Neutrophil (primary cell): ENCODE measurements around the gene PPP2R5C.

Source experiments
- H3K27ac ChIP-seq: fragments of 200-600 bp; sonication (generic); 2 replicates; pipeline ENCODE4 v1.5.1; 2016; ENCODE audit warnings: mild to moderate bottlenecking, moderate library complexity
- H3K27me3 ChIP-seq: fragments of 200-600 bp; sonication (generic); 2 replicates; pipeline ENCODE4 v1.6.0; 2016; ENCODE audit warnings: mild to moderate bottlenecking
- H3K36me3 ChIP-seq: fragments of 200-600 bp; sonication (generic); 2 replicates; pipeline ENCODE4 v1.5.1; 2017
- H3K4me1 ChIP-seq, 2 experiments: fragments of 200-600 bp in 1 of 2; sonication (generic) in 1 of 2; 1 replicate in 1 of 2; 2 replicates in 1 of 2; pipeline versions ENCODE4 v1.5.1 to v1.6.1; 2013 to 2016; ENCODE audit warnings: low read depth in 1 of 2, low read length in 1 of 2, mild to moderate bottlenecking in 1 of 2, moderate library complexity in 1 of 2; ENCODE audit not compliant: control insufficient read depth in 1 of 2, insufficient read depth in 1 of 2
- H3K4me3 ChIP-seq, 2 experiments: fragments of 200-600 bp in 1 of 2; sonication (generic) in 1 of 2; 1 replicate in 1 of 2; 2 replicates in 1 of 2; pipeline ENCODE4 v1.5.1; 2013 to 2016; ENCODE audit warnings: low read depth in 1 of 2, low read length in 1 of 2, mild to moderate bottlenecking in 1 of 2, moderate library complexity in 1 of 2
- H3K9me3 ChIP-seq: fragments of 200-600 bp; sonication (generic); 2 replicates; pipeline ENCODE4 v1.5.1; 2016
- TF ChIP-seq, protein P1 (sequence below): fragments of 200-600 bp; sonication (generic); IDR thresholded peaks from 2 replicates; pipeline ENCODE4 v1.5.1; 2016; ENCODE audit warnings: antibody characterized with exemption

Gene PPP2R5C

GRCh38 chr14:101735453-101735852 lies 26.1 kb upstream of the PPP2R5C start:
- Histone ChIP-seq H3K4me1 (peaks cover 49 to 50% of the 10 kb centered on the region in 2 experiments), H3K27ac (no peak overlapping the region), H3K36me3 (no peaks in the 10 kb centered on the region), H3K9me3 (no peaks in the 10 kb centered on the region), H3K27me3 (no peaks in the 10 kb centered on the region), H3K4me3 (no peak overlapping the region)
- TF ChIP-seq, protein P1, sequence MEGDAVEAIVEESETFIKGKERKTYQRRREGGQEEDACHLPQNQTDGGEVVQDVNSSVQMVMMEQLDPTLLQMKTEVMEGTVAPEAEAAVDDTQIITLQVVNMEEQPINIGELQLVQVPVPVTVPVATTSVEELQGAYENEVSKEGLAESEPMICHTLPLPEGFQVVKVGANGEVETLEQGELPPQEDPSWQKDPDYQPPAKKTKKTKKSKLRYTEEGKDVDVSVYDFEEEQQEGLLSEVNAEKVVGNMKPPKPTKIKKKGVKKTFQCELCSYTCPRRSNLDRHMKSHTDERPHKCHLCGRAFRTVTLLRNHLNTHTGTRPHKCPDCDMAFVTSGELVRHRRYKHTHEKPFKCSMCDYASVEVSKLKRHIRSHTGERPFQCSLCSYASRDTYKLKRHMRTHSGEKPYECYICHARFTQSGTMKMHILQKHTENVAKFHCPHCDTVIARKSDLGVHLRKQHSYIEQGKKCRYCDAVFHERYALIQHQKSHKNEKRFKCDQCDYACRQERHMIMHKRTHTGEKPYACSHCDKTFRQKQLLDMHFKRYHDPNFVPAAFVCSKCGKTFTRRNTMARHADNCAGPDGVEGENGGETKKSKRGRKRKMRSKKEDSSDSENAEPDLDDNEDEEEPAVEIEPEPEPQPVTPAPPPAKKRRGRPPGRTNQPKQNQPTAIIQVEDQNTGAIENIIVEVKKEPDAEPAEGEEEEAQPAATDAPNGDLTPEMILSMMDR, result no peak

GRCh38 chr14:101736071-101736470 lies 25.4 kb upstream of the PPP2R5C start:
- H3K27ac ChIP-seq, result no peak overlapping the region
- H3K36me3 ChIP-seq, result no peaks in the 10 kb centered on the region
- H3K4me3 ChIP-seq, result no peak overlapping the region
- TF ChIP-seq, protein P1, result no peak
- no peaks in the 10 kb centered on the region for H3K9me3 ChIP-seq
- H3K27me3 ChIP-seq, result no peaks in the 10 kb centered on the region
- H3K4me1 ChIP-seq, result peaks cover 43 to 44% of the 10 kb centered on the region in 2 experiments

DNA sequence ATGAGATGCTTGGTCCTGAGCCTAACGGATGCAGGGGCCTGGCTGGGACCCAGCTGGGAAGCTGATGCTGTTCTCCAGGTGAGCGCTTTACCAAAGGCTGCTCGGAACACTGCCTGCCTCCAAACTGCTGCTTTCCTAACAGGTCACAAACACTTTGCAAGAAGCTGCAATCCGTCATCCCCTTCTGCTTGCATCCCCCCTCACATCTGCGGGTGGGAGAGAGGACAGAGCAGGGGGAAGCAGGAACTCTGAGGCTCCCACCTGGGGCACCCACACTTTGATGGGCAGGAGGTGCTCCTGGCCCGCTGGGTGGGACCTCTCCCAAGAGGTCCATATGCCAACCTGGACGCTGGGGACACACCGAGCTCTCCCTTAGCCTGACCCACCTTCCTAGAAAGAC lies 24.9 kb upstream of the PPP2R5C start:
- Histone ChIP-seq H3K27me3 (no peaks in the 10 kb centered on the region), H3K9me3 (no peaks in the 10 kb centered on the region), H3K27ac (no peak overlapping the region), H3K4me1 (peaks cover 38 to 39% of the 10 kb centered on the region in 2 experiments), H3K36me3 (no peaks in the 10 kb centered on the region), H3K4me3 (no peak overlapping the region)
- TF ChIP-seq, protein P1, result no peak

- Histone ChIP-seq H3K9me3 (no peaks in the 10 kb centered on the region), H3K27me3 (no peaks in the 10 kb centered on the region), H3K4me1 (peaks cover 27 to 31% of the 10 kb centered on the region in 2 experiments), H3K4me3 (no peak overlapping the region), H3K27ac (peak overlapping the region; percentile 82), H3K36me3 (no peaks in the 10 kb centered on the region)
- TF ChIP-seq, protein P1, result peak; percentile 65
These were observed 23.8 kb upstream of the PPP2R5C start for GRCh38 chr14:101737414-101738339.

DNA sequence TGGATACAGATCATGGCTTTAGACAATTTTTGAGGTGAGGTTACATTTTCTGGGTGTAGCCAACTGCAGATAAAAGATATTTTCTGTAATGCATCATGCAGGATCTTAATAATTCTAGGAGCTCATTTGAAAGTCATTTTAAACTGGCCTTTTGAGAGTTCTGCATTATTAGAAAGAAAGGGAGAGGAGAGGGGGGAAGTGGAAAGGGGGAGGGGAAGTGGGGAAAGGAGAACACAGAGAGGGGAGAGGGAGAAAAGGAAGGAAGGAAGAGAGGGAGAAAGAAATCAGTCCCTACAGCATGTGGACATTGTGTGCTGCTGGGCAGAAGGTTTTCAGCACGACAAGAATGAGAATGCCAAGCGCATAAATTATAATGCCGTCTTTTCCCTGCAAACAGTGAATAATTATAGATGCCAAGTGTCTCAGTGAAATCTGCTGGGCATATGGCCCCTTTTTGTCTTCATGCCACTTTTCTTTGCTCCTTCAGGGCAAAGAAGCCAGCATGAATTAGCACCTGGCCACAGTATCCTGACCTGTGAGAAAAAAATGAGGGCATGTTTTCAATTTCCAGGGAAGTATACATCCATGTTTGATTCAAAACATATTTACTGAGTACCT lies 22.7 kb upstream of the PPP2R5C start:
- no peaks in the 10 kb centered on the region for H3K27me3 ChIP-seq
- TF ChIP-seq, protein P1, result no peak
- H3K4me1 ChIP-seq, result peaks cover 27 to 33% of the 10 kb centered on the region in 2 experiments

More for the DNA sequence above, 22.7 kb upstream of the PPP2R5C start:
- H3K9me3 ChIP-seq, result no peaks in the 10 kb centered on the region
- peak overlapping the region; percentile 82 for H3K27ac ChIP-seq
- no peaks in the 10 kb centered on the region for H3K36me3 ChIP-seq
- no peak overlapping the region for H3K4me3 ChIP-seq
